ENCODE results near the gene FAM167B.

- no peak for TF ChIP-seq CTCF (IDR thresholded peaks at IDR 0.05; ENCODE audit: borderline replicate concordance, extremely low read depth, low read length, poor library complexity, severe bottlenecking)
- no peak for TF ChIP-seq EZH2 (IDR thresholded peaks at IDR 0.05; ENCODE audit: borderline replicate concordance, low read depth, low read length, severe bottlenecking)
Observed at GRCh38 chr1:32228771-32229170, 18.3 kb upstream of the FAM167B start.

Measured in DND-41 (cell line).